Retina (tissue), 1 donor: Measurements from ENCODE around the gene PANX1.

Source experiments
- DNase-seq: peaks from one replicate; pipeline ENCODE4 v3.0.0-alpha.2; 2016

PANX1 gene

GRCh38 chr11:94186342-94187203 lies 57.9 kb downstream of the PANX1 start:
- DNase-seq: no peak

- no peak for DNase-seq
These were observed 64.6 kb downstream of the PANX1 start for GRCh38 chr11:94193288-94193687.

- no peak for DNase-seq
These were observed 66.1 kb downstream of the PANX1 start for GRCh38 chr11:94194712-94195111.

GRCh38 chr11:94196363-94196762 lies 67.7 kb downstream of the PANX1 start:
- no peak for DNase-seq

- no peak for DNase-seq
These were observed 70.1 kb downstream of the PANX1 start for GRCh38 chr11:94198718-94199117.

GRCh38 chr11:94199136-94200130 lies 70.8 kb downstream of the PANX1 start:
- DNase-seq: no peak

- DNase-seq: peak; percentile 84
These were observed 72.4 kb downstream of the PANX1 start for GRCh38 chr11:94201004-94201465.

GRCh38 chr11:94203070-94203469 lies 74.4 kb downstream of the PANX1 start:
- DNase-seq: no peak

- DNase-seq: no peak
These were observed 82.7 kb downstream of the PANX1 start for GRCh38 chr11:94211261-94211830.

- DNase-seq: no peak
These were observed 84.3 kb downstream of the PANX1 start for GRCh38 chr11:94212898-94213297.

GRCh38 chr11:94217705-94218104 lies 89.1 kb downstream of the PANX1 start:
- DNase-seq: no peak

GRCh38 chr11:94218372-94218771 lies 89.7 kb downstream of the PANX1 start:
- DNase-seq: no peak

- DNase-seq: no peak
These were observed 91.1 kb downstream of the PANX1 start for GRCh38 chr11:94219771-94220170.

- DNase-seq: no peak
These were observed 95.4 kb downstream of the PANX1 start for GRCh38 chr11:94224078-94224477.
